ENCODE results near the gene BBIP1.

Gene BBIP1

DNA sequence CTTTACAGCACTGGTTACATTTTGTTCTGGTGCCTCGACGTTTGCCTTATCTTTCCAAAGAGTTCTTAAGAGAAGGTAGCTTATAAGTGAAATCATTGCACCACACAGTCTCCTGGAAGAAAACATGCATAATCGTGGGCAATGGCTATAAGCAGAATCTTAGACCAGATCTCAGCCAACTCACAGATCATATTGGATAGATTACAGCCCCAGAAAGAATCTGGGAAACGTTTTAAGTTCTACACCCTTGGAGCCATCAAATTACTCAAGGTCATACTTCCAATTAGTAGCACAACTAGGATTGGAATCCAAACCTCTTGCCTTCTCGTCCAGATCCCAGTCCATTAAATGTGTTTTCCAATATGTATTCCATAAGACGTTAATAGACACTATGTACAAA lies 56.0 kb downstream of the BBIP1 start:
- TF ChIP-seq GLIS3 (CRISPR knock-in tag; IDR thresholded peaks at IDR 0.05) = no peak
- no peak for TF ChIP-seq ZC3H10 (CRISPR knock-in tag; IDR thresholded peaks at IDR 0.05)
- TF ChIP-seq ZFP30 (CRISPR knock-in tag; IDR thresholded peaks at IDR 0.05) = no peak
- TF ChIP-seq ISL1 (CRISPR knock-in tag; IDR thresholded peaks at IDR 0.05) = no peak
- TF ChIP-seq, protein P1, sequence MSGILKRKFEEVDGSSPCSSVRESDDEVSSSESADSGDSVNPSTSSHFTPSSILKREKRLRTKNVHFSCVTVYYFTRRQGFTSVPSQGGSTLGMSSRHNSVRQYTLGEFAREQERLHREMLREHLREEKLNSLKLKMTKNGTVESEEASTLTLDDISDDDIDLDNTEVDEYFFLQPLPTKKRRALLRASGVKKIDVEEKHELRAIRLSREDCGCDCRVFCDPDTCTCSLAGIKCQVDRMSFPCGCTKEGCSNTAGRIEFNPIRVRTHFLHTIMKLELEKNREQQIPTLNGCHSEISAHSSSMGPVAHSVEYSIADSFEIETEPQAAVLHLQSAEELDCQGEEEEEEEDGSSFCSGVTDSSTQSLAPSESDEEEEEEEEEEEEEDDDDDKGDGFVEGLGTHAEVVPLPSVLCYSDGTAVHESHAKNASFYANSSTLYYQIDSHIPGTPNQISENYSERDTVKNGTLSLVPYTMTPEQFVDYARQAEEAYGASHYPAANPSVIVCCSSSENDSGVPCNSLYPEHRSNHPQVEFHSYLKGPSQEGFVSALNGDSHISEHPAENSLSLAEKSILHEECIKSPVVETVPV (CRISPR knock-in tag; IDR thresholded peaks at IDR 0.05) = no peak
- TF ChIP-seq OSR1 (CRISPR knock-in tag; IDR thresholded peaks at IDR 0.05) = no peak
- TF ChIP-seq TOX (CRISPR knock-in tag; IDR thresholded peaks at IDR 0.05; ENCODE audit: borderline replicate concordance) = no peak
- TF ChIP-seq ARNTL (CRISPR knock-in tag; IDR thresholded peaks at IDR 0.05; ENCODE audit: borderline replicate concordance, low read depth) = no peak
- TF ChIP-seq SNAI2 (CRISPR knock-in tag; IDR thresholded peaks at IDR 0.05) = no peak
- TF ChIP-seq ZNF8 (CRISPR knock-in tag; IDR thresholded peaks at IDR 0.05) = no peak
- TF ChIP-seq, protein P2, sequence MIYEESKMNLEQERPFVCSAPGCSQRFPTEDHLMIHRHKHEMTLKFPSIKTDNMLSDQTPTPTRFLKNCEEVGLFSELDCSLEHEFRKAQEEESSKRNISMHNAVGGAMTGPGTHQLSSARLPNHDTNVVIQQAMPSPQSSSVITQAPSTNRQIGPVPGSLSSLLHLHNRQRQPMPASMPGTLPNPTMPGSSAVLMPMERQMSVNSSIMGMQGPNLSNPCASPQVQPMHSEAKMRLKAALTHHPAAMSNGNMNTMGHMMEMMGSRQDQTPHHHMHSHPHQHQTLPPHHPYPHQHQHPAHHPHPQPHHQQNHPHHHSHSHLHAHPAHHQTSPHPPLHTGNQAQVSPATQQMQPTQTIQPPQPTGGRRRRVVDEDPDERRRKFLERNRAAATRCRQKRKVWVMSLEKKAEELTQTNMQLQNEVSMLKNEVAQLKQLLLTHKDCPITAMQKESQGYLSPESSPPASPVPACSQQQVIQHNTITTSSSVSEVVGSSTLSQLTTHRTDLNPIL (CRISPR knock-in tag; IDR thresholded peaks at IDR 0.05; ENCODE audit: low read depth) = no peak
- TF ChIP-seq TSHZ2 (CRISPR knock-in tag; IDR thresholded peaks at IDR 0.05) = no peak
- TF ChIP-seq ZNF70 (CRISPR knock-in tag; IDR thresholded peaks at IDR 0.05) = no peak
- no peak for ATAC-seq

- TF ChIP-seq ARNTL (CRISPR knock-in tag; IDR thresholded peaks at IDR 0.05; ENCODE audit: borderline replicate concordance, low read depth) (no peak), TCF4 (CRISPR knock-in tag; IDR thresholded peaks at IDR 0.05; ENCODE audit: borderline replicate concordance) (no peak), CSDC2 (CRISPR knock-in tag; IDR thresholded peaks at IDR 0.05) (no peak), SNAI2 (CRISPR knock-in tag; IDR thresholded peaks at IDR 0.05) (no peak), RARB (CRISPR knock-in tag; IDR thresholded peaks at IDR 0.05) (no peak), GLIS3 (CRISPR knock-in tag; IDR thresholded peaks at IDR 0.05) (no peak), ZNF565 (CRISPR knock-in tag; conservative IDR thresholded peaks at IDR 0.05; ENCODE audit: low read depth) (no peak)
- TF ChIP-seq, protein P3, sequence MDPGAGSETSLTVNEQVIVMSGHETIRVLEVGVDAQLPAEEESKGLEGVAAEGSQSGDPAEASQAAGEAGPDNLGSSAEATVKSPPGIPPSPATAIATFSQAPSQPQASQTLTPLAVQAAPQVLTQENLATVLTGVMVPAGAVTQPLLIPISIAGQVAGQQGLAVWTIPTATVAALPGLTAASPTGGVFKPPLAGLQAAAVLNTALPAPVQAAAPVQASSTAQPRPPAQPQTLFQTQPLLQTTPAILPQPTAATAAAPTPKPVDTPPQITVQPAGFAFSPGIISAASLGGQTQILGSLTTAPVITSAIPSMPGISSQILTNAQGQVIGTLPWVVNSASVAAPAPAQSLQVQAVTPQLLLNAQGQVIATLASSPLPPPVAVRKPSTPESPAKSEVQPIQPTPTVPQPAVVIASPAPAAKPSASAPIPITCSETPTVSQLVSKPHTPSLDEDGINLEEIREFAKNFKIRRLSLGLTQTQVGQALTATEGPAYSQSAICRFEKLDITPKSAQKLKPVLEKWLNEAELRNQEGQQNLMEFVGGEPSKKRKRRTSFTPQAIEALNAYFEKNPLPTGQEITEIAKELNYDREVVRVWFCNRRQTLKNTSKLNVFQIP (CRISPR knock-in tag; IDR thresholded peaks at IDR 0.05; ENCODE audit: borderline replicate concordance, low read depth) = no peak
These were observed 56.9 kb downstream of the BBIP1 start for GRCh38 chr10:110861930-110862649.

DNA sequence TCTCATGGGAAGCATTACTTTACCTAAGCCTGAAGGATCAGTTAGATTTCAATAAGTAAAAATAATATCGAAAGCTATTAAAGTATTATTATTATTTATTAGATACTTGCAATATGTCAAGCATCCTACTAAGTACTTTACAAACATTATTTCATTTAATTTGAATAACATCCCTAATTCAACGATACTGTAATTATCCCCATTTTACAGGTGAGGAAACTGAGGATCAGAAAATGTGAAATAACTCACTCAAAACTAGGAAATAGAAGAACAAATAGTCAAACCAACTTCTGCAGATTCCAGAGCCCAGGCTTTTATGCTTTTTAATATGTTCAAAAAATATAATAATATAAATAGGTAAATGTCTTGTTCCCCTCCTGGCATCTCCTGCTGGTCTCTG lies 57.5 kb downstream of the BBIP1 start:
- no peak for ATAC-seq
- no peak for TF ChIP-seq ZFP3 (CRISPR knock-in tag; IDR thresholded peaks at IDR 0.05)
- TF ChIP-seq, protein P3 (CRISPR knock-in tag; IDR thresholded peaks at IDR 0.05; ENCODE audit: borderline replicate concordance, low read depth) = no peak
- TF ChIP-seq PATZ1 (CRISPR knock-in tag; IDR thresholded peaks at IDR 0.05; ENCODE audit: borderline replicate concordance) = no peak
- no peak for TF ChIP-seq TOX (CRISPR knock-in tag; IDR thresholded peaks at IDR 0.05; ENCODE audit: borderline replicate concordance)
- no peak for TF ChIP-seq CSDC2 (CRISPR knock-in tag; IDR thresholded peaks at IDR 0.05)
- no peak for TF ChIP-seq ISL1 (CRISPR knock-in tag; IDR thresholded peaks at IDR 0.05)
- no peak for TF ChIP-seq TCF4 (CRISPR knock-in tag; IDR thresholded peaks at IDR 0.05; ENCODE audit: borderline replicate concordance)
- no peak for TF ChIP-seq ARNTL (CRISPR knock-in tag; IDR thresholded peaks at IDR 0.05; ENCODE audit: borderline replicate concordance, low read depth)
- TF ChIP-seq SNAI2 (CRISPR knock-in tag; IDR thresholded peaks at IDR 0.05) = no peak
- no peak for TF ChIP-seq BACH2 (CRISPR knock-in tag; IDR thresholded peaks at IDR 0.05; ENCODE audit: borderline replicate concordance)
- TF ChIP-seq OSR1 (CRISPR knock-in tag; IDR thresholded peaks at IDR 0.05) = no peak
- TF ChIP-seq, protein P1 (CRISPR knock-in tag; IDR thresholded peaks at IDR 0.05) = no peak
- no peak for TF ChIP-seq PPARA (CRISPR knock-in tag; IDR thresholded peaks at IDR 0.05; ENCODE audit: borderline replicate concordance)
- TF ChIP-seq GLIS3 (CRISPR knock-in tag; IDR thresholded peaks at IDR 0.05) = no peak
- no peak for TF ChIP-seq RARB (CRISPR knock-in tag; IDR thresholded peaks at IDR 0.05)
- TF ChIP-seq ZFP30 (CRISPR knock-in tag; IDR thresholded peaks at IDR 0.05) = no peak
- TF ChIP-seq ZNF70 (CRISPR knock-in tag; IDR thresholded peaks at IDR 0.05) = no peak
- no peak for TF ChIP-seq ESRRG (CRISPR knock-in tag; IDR thresholded peaks at IDR 0.05)

More at GRCh38 chr10:110861930-110862649, 56.9 kb downstream of the BBIP1 start:
- ATAC-seq = no peak

Data from SK-N-SH treated with all-trans-retinoic acid at 6 μM for 48 hours (cell line).